T47D (cell line): Measurements from ENCODE around the gene LYPD6B.

Experiments used
- DNase-seq, 2 experiments: peaks; one replicate each; pipeline versions ENCODE4 v3.0.0 to v3.0.0-alpha.2; 2011 to 2012; ENCODE audit warnings: low read depth in 1 of 2, low spot score in 1 of 2
- JUND ChIP-seq: IDR thresholded peaks from 2 replicates; pipeline ENCODE4 v1.6.1; 2012; ENCODE audit warnings: low read depth
- in situ Hi-C: cut with HindIII; loops from 2 replicates; pipeline ENCODE4 v1.10.0; 2016; ENCODE audit warnings: low sequenced_read_pairs, low pct_unique_long_range_greater_than_20kb

LYPD6B gene

DNA sequence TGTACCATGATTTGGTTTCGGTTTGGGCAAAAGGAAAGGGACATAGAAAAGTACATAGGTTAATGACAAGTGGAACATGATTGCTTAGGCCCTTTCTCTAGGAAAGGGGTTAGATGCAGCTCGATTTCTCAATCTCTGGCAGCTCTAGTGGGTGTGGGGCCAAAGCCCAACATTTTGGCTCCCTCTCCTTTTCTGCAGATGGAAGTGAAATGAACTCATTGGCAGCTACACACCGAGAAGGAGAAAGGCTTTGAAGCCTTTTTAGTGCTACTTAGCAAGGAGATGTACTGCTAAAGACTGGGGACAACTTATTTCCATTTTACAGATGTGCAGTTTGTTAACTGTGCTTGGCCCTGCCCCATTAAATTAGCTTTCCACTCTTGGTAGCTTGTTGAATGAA lies 93.8 kb downstream of the LYPD6B start:
- in situ Hi-C loops = no loop called here
- TF ChIP-seq JUND = no peak

DNA sequence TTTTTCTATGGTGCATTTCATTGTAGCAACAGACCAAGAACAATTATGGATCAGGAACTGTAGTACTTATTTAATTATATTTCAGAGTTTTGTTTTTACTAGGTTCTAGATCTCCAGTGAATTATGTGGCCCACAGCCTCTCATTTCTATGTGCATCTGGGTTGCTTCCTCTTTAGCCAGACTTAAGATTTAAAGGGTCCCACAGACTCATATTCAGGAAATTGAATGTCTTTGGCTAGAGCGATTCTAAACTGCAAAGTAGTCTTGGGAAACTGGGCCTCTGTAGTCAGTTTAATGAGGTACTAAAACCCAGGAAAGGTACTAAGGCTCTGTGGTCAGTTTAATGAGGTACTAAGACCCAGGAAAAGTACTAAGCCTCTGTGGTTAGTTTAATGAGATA lies 94.4 kb downstream of the LYPD6B start:
- DNase-seq = no peak
- in situ Hi-C loops = no loop called here
- TF ChIP-seq JUND = no peak

More for the DNA sequence above, 93.8 kb downstream of the LYPD6B start:
- DNase-seq = no peak

- no peak for TF ChIP-seq JUND
- in situ Hi-C loops = no loop called here
- DNase-seq = peak in 1 of 2 experiments; percentile 42
Observed at GRCh38 chr2:149134335-149134923, 95.9 kb downstream of the LYPD6B start.

GRCh38 chr2:149136111-149136510 lies 97.6 kb downstream of the LYPD6B start:
- in situ Hi-C loops = no loop called here
- no peak for DNase-seq
- no peak for TF ChIP-seq JUND

DNA sequence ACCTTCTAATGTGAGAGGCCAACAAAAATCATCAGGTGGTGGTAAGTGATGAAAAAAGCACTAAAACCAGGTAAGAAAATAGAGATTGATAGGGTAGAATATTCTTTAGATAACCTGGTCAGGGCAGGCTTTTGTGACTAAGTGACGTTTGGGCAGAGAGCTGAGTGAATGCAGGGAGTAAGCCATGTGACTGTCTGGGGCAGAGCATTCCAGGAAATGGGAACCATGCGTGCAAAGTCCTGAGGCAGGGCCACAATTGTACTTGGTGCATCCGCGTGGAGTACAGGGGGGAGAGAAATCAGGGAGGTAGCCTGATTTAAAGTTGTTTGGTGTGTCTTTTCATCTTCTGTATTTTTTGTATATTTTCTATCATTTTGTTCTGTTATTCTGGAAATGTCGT lies 102.5 kb downstream of the LYPD6B start:
- in situ Hi-C loops = no loop called here
- no peak for DNase-seq
- TF ChIP-seq JUND = no peak

DNA sequence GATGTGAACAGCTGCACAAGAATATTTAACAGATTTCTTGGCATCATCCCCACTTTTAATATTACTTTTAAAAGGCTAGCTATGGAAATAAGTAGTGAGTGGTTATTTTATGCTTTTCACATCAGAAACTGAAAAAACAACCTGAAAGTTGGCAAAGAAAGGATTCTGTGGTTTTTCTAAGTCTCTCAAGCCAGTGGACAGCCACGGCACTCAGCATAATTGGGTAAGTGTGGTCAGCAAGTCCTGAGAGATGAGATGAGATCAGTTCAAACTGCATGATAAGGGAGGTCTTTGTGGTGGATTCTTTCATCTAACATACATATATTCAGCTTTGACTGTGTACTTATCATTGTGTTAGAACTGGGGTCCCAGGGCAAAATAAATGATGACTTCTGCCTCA lies 105.2 kb downstream of the LYPD6B start:
- in situ Hi-C loops = no loop called here
- no peak for DNase-seq
- no peak for TF ChIP-seq JUND

- in situ Hi-C loops = no loop called here
- TF ChIP-seq JUND = no peak
- DNase-seq = no peak
Observed at GRCh38 chr2:149145314-149146295, 107.1 kb downstream of the LYPD6B start.

GRCh38 chr2:149146876-149147275 lies 108.4 kb downstream of the LYPD6B start:
- in situ Hi-C loops = no loop called here
- TF ChIP-seq JUND = no peak
- no peak for DNase-seq

DNA sequence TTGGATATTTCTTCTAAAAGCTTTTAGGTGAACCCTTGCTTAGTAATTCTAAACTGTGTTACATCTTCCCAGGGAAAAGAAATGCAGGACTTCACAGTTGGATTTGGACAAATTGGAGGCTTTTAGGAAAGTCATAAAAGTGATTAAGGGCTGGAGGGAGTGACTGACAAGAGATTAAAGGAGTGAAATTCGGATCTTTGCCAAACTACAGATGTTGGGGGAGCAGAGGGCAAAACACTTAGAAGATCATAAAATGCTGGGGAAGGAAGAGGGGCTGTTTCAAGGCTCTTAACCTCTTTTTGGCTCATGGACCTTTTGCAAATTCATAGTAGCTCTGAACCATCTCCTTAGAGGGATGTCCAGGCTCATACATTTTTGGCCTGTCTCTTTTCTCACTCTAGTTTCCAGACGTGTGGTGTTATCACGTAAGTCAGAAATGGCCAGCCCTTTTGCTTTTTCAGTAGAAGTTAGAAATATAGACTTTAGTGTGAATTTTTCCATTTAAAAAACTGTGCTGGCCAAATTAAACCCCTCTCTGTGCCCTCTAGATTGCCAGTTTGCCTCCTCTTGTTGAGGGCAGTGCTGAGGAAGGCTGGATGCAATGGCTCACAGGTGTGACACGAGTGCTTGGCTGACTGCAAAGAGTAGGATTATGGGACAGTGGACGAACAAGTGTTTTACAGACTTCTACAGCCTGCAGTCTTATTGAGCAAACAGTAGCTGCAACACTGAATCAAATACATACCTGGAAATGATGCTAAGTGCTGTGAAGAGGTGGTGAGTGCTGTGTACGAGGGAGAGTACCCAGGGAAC lies 109.9 kb downstream of the LYPD6B start:
- TF ChIP-seq JUND = no peak
- DNase-seq = no peak
- in situ Hi-C loops = no loop called here

DNA sequence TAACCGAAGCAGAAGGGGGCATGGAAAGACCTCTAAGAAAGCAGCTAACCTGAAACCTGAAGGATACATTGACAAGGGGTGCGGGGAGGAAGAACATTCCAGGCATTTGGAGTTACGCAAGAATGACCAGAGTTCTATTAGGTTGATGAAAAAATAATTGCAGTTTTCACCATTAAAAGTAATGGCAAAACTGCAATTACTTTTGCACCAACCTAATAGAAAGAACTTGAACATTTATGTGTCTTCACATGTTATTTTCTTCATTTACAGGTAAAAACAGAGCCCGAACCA lies 110.5 kb downstream of the LYPD6B start:
- TF ChIP-seq JUND = no peak
- no peak for DNase-seq
- in situ Hi-C loops = no loop called here

GRCh38 chr2:149152469-149152953 lies 114.0 kb downstream of the LYPD6B start:
- in situ Hi-C loops = no loop called here

DNA sequence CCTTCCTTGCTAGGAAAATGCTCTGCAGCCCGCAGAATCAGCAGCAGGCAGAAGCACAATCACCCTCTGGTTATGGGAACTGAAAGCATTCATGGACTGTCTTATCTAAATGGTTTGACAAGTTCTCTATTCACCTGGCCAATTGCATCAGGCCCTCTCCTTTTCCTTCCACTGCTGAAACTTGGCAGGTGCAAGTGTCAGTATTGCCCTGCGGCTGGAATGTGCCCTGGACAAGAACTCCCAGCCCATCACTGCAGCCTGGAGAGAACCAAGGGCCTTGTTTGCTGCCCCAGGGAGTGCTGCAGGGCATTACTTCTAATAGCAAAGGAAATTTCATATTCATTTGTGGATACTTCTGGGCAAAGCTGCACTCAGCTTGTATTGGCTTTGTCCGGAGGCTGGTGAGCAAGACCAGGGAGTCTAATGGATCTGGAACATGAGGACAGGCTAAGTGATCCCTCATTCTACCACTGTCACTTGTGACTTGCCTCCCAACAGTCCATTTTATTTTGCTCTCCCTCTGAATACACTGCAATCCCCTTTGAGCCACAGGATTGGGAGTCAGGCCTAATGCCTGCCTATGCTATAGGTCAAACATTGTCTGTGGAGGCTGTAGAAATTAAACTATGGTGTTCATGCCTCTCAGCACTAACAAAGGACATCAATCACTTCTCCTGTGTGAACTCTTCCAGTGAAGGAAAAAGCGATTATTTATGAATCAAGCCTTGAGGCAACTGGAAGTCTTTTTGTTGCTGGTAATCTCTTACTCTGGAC lies 116.9 kb downstream of the LYPD6B start:
- no peak for TF ChIP-seq JUND
- in situ Hi-C loops = no loop called here

More at GRCh38 chr2:149152469-149152953, 114.0 kb downstream of the LYPD6B start:
- no peak for DNase-seq
- TF ChIP-seq JUND = no peak

More for the DNA sequence above, 116.9 kb downstream of the LYPD6B start:
- DNase-seq = peak in 1 of 2 experiments; percentile 6
